Heart left ventricle (tissue), 16 donors: ENCODE measurements around the gene IDE. TPM values are rescaled to one million over a fixed set of nuclear protein-coding genes. Genes with fewer than 3 reads are reported as not detected.
"Not testable (repeated sequence)": the region's sequence is repeated elsewhere in the genome, so short reads cannot be mapped to it uniquely, and the experiment has no call there.

Source experiments
- ATAC-seq, 4 donors: fragments of 200-7000 bp; cut with Tn5 transposase; one replicate each; pipeline ENCODE4 v1.9.1; 2020 to 2022; ENCODE audit warnings: moderate library complexity in 4 of 4, mild to moderate bottlenecking in 3 of 4, moderate number of reproducible peaks in 1 of 4
- DNase-seq, 5 donors: peaks; one replicate each; pipeline ENCODE4 v3.0.0-alpha.2; 2020
- H3K27ac ChIP-seq, 12 donors: fragments of 200-600 bp; sonication (generic) in 4 of 12; one replicate each; pipeline versions ENCODE4 v1.5.0 to v1.8.0; 2016 to 2022; ENCODE audit warnings: mild to moderate bottlenecking in 2 of 12
- H3K27me3 ChIP-seq, 9 donors: fragments of 200-600 bp; sonication (generic) in 2 of 9; one replicate each; pipeline versions ENCODE4 v1.5.1 to v1.8.0; 2016 to 2022; ENCODE audit warnings: mild to moderate bottlenecking in 3 of 9
- H3K36me3 ChIP-seq, 9 donors: fragments of 200-600 bp; sonication (generic) in 2 of 9; one replicate each; pipeline versions ENCODE4 v1.5.0 to v1.8.0; 2018 to 2022; ENCODE audit warnings: mild to moderate bottlenecking in 2 of 9
- H3K4me1 ChIP-seq, 12 donors: fragments of 200-600 bp; sonication (generic) in 4 of 12; one replicate each; pipeline versions ENCODE4 v1.5.0 to v1.8.0; 2016 to 2022; ENCODE audit warnings: mild to moderate bottlenecking in 3 of 12
- H3K4me3 ChIP-seq, 12 donors: fragments of 200-600 bp; sonication (generic) in 4 of 12; one replicate each; pipeline versions ENCODE4 v1.5.0 to v1.8.0; 2017 to 2022; ENCODE audit warnings: mild to moderate bottlenecking in 9 of 12, moderate library complexity in 4 of 12
- H3K9me3 ChIP-seq, 12 donors: fragments of 200-600 bp; sonication (generic) in 4 of 12; one replicate each; pipeline versions ENCODE4 v1.5.0 to v1.8.0; 2016 to 2022; ENCODE audit warnings: mild to moderate bottlenecking in 1 of 12
- POLR2A ChIP-seq, 2 donors: fragments of 450-650 bp; IDR thresholded peaks; one replicate each; pipeline ENCODE4 v1.6.1; 2017; ENCODE audit warnings: antibody characterized with exemption in 2 of 2, mild to moderate bottlenecking in 2 of 2, moderate library complexity in 2 of 2
- WGBS, 4 donors: extraction: QIAGEN DNeasy Blood & Tissue Kit in 2 of 4; methylation state at CpG; one replicate each; pipeline versions ENCODE4 v1.1.5 to v1.1.7; 2013 to 2018; 5-methylcytosine and 5-hydroxymethylcytosine counted together
- intact Hi-C, 10 donors: fragments of 100-400 bp; cut with DNase I; formaldehyde crosslinking; loops; one replicate each; pipeline versions ENCODE4 v1.11.1 to v1.14.2; 2022
- polyA plus RNA-seq, 2 donors: library from polyadenylated mRNA; stranded (reverse); fragments of 200-250 nt; gene quantifications; one replicate each; pipeline ENCODE4 v1.2.3, GENCODE V29; 2013
- total RNA-seq, 9 donors: library from RNA; depleted of rRNA in 2 of 9; stranded (reverse); fragments of >200 nt in 2 of 9; fragmentation: NEBNext Ultra II Directional in 3 of 9; extraction: Animal tissue kit (Norgen Biotek cat#: 25700) in 3 of 9; gene quantifications; one replicate each; pipeline versions ENCODE4 v1.1.0 to v1.2.4, GENCODE V29; 2016 to 2023
- TF ChIP-seq, protein P1 (sequence below), 12 donors: fragments of 200-600 bp; sonication (generic) in 4 of 12; IDR thresholded peaks; one replicate each; pipeline versions ENCODE4 v1.5.0 to v1.8.0; 2018 to 2022; ENCODE audit warnings: antibody characterized with exemption in 12 of 12, mild to moderate bottlenecking in 5 of 12
- donor health status: ischemic (EF 13 %, LVEDD 7.1; RV severe dilation, severe dysfunction).
- donor health status: healthy with polysubstance abuse.
- donor health status: DM: no; HTN: yes; CAD: no.
- donor health status: DM: no; HTN: no; CAD: no.
- donor health status: ischemic (EF 25% LVEDD 6.9; RV normal size, moderate dysfunction).
- donor health status: ischemic (EF 25% LVEDD 5.7; RV mildly dilated, moderate dysfunction).
- donor health status: healthy.
- donor health status: DM: yes; HTN: yes; CAD: no.
- donor health status: ischemic (EF 35%, LVEDD 5.7; RV mildly dilated, moderate dysfunction).
- donor health status: nonischemic (EF 11% LVEDD 7.7; RV severe dilation, severe dysfunction).
- donor health status: DM: yes; HTN: yes; CAD: no.
- donor health status: PGD.
- donor health status: ischemic (EF 29% LVEDD 5.4; RV normal size, mild dysfunction).
- donor health status: nonischemic (EF 23%, LVEDD 6.1; RV moderate dilation, normal function).

Gene IDE
- total and polyA plus RNA-seq, 11 donors, result 11.7 to 51.3 (median 46.0) TPM

DNA sequence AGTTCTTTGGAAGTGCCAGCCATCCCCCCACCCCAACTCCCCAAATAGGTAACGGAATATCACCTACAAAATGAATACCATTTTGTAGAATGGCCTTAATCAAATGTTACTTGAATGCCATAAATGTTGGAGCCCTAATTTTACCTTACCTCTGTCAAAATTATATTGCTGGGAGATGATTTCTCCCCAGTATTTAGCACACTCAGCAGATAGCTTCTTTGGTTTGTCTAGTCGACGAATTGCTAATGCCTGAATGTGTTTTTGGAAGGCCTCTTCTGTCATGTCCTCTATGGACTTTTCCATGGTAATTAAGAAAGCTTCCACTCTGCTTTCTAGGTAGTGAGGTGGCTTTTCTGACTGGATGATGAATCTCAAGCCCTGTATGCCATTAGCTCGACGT, 110.3 kb downstream of the IDE start:
- Histone ChIP-seq H3K9me3 (no peaks in the 10 kb centered on the region), H3K4me1 (no peaks in the 10 kb centered on the region), H3K4me3 (no peak overlapping the region), H3K36me3 (peaks cover 0 to 100% (median 94%) of the 10 kb centered on the region in 9 donors), H3K27me3 (no peaks in the 10 kb centered on the region), H3K27ac (no peak overlapping the region)
- ATAC-seq, result no peak
- DNase-seq, result no peak
- 92 to 98% (median 96%) methylated on average over 5 of the region's 5 CpGs for whole genome bisulfite sequencing, 4 donors
- TF ChIP-seq POLR2A (IDR thresholded peaks at IDR 0.05), result no peak
- TF ChIP-seq, protein P1, sequence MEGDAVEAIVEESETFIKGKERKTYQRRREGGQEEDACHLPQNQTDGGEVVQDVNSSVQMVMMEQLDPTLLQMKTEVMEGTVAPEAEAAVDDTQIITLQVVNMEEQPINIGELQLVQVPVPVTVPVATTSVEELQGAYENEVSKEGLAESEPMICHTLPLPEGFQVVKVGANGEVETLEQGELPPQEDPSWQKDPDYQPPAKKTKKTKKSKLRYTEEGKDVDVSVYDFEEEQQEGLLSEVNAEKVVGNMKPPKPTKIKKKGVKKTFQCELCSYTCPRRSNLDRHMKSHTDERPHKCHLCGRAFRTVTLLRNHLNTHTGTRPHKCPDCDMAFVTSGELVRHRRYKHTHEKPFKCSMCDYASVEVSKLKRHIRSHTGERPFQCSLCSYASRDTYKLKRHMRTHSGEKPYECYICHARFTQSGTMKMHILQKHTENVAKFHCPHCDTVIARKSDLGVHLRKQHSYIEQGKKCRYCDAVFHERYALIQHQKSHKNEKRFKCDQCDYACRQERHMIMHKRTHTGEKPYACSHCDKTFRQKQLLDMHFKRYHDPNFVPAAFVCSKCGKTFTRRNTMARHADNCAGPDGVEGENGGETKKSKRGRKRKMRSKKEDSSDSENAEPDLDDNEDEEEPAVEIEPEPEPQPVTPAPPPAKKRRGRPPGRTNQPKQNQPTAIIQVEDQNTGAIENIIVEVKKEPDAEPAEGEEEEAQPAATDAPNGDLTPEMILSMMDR (IDR thresholded peaks at IDR 0.05), result no peak
- intact Hi-C loops, result no loop called here

DNA sequence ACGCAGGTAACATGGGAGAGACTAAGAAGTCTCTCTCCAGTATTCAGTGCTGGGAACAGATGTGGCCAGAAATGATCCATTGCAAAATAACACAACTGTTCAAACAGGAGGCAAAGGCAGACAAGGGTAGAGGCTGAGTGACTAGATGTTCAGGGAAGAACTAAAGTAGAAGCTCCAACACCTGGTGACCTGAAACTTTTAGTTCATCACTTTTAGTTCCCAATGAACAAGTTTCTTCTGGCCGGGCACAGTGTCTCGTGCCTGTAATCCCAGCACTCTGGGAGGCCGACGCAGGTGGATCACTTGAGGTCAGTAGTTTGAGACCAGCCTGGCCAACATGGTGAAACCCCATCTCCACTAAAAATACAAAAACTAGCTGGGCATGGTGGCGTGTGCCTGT, 118.9 kb downstream of the IDE start:
- intact Hi-C loops, H3K4me1 ChIP-seq, H3K27me3 ChIP-seq, DNase-seq, H3K4me3 ChIP-seq, H3K27ac ChIP-seq, H3K9me3 ChIP-seq, ATAC-seq: not testable (repeated sequence)
- 93 to 95% (median 94%) methylated on average over 6 of the region's 6 CpGs for WGBS, 4 donors
- peaks cover 0 to 91% (median 66%) of the 10 kb centered on the region in 9 donors for H3K36me3 ChIP-seq

DNA sequence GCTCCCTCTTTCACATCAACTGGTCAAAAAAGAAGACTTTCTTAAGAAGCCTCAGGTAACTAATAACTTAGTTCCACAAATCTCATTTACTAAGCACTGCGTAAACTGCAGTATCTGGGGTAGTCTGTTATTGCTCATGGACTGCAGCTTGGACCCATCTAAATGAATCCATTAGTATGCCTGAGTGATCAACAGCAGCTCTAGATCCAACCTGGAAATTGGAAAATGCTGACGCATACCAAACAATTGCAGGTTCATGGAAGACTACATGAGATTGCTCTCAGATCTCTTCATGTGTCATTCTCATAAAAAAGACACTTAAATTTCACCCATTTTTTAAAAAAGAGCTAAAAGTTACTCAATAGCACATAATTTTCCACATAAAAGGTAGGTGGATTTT, 121.6 kb downstream of the IDE start:
- Histone ChIP-seq H3K9me3 (no peaks in the 10 kb centered on the region), H3K36me3 (peaks cover 0 to 70% (median 56%) of the 10 kb centered on the region in 9 donors), H3K4me3 (no peak overlapping the region), H3K4me1 (no peaks in the 10 kb centered on the region), H3K27me3 (no peaks in the 10 kb centered on the region), H3K27ac (no peak overlapping the region)
- ATAC-seq (no peak), DNase-seq (no peak)
- 98 to 99% (median 98%) methylated on average over 2 of the region's 2 CpGs for WGBS, 4 donors
- intact Hi-C loops, result no loop called here
- TF ChIP-seq POLR2A (IDR thresholded peaks at IDR 0.05), result no peak
- TF ChIP-seq, protein P1 (IDR thresholded peaks at IDR 0.05), result no peak

DNA sequence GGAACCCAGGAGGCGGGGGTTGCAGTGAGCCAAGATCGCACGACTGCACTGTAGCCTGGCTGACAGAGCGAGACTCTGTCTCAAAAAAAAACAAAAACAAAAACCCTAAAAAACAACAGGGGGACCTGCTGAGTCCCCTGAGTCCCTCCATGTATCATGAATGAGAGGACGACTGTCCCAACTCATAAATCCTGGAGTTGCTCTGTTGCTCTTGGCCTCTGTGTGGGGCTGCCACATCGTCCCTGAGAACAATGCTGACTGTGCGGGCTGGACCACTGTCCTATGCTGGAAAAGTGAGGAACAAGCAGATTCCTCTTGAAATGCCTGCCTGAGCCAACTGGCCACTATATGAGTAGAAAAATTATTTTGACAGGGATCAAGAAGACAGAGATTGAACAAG, 122.5 kb downstream of the IDE start:
- WGBS, 4 donors, result 93 to 94% (median 93%) methylated on average over 7 of the region's 7 CpGs
- Histone ChIP-seq H3K4me3 (no peak overlapping the region), H3K36me3 (peaks cover 0 to 62% (median 54%) of the 10 kb centered on the region in 9 donors), H3K27me3 (no peaks in the 10 kb centered on the region), H3K4me1 (no peaks in the 10 kb centered on the region), H3K27ac (no peak overlapping the region), H3K9me3 (no peaks in the 10 kb centered on the region)
- TF ChIP-seq, protein P1 (IDR thresholded peaks at IDR 0.05), result no peak
- TF ChIP-seq POLR2A (IDR thresholded peaks at IDR 0.05), result no peak
- DNase-seq (no peak), ATAC-seq (no peak)
- intact Hi-C loops, result no loop called here

DNA sequence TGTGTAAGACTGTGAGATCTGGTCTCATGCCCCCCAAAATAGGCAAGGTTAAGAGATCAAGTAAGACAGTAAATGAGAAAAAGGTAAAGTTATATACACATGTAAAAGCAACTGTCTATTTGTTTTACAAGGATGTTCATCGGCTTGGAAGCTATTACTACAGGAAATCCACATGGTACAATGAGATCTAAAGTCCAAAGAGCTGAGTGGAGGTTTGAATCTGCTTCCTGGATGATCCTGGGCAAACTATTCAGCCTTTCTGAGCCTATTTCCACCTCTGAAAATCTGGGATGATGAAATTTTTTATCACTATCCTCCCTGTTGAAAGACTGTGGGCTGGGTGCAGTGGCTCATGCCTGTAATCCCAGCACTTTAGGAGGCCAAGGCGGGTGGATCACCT, 123.0 kb downstream of the IDE start:
- no peak overlapping the region for H3K27ac ChIP-seq
- ATAC-seq, result no peak
- no peak for DNase-seq
- WGBS, 4 donors, result 87 to 95% (median 91%) methylated on average over 2 of the region's 2 CpGs
- no peaks in the 10 kb centered on the region for H3K9me3 ChIP-seq
- no peaks in the 10 kb centered on the region for H3K27me3 ChIP-seq
- peaks cover 0 to 57% (median 48%) of the 10 kb centered on the region in 9 donors for H3K36me3 ChIP-seq
- no peak overlapping the region for H3K4me3 ChIP-seq
- no peaks in the 10 kb centered on the region for H3K4me1 ChIP-seq
- intact Hi-C loops, result no loop called here
- TF ChIP-seq, protein P1 (IDR thresholded peaks at IDR 0.05), result no peak
- TF ChIP-seq POLR2A (IDR thresholded peaks at IDR 0.05), result no peak
